ENCODE results near the gene PYROXD2. TPM values are rescaled to one million over a fixed set of nuclear protein-coding genes. Genes with fewer than 3 reads are reported as not detected.

Gene PYROXD2
- total and polyA plus RNA-seq, 2 of the 13 experiments (the other 11 are each of a cell fraction or from before 2014, with no cell fraction given): 2.0 to 6.2 TPM

GRCh38 chr10:98463976-98464754, 49.2 kb upstream of the PYROXD2 start:
- ChIA-PET POLR2A (no interaction called here), CTCF (ENCODE audit: low intra/inter-chr PET ratio, low total read pairs) (no interaction called here)
- intact Hi-C loops (cut with micrococcal nuclease; ENCODE audit: unreplicated experiment) (loop anchor here (10.0 kb wide), 1 partner anchor 401 kb away; no protein-coding TSS in a partner anchor), in situ Hi-C loops (cut with HindIII; ENCODE audit: extremely low pct_ligation_motif_present, low pct_unique_long_range_greater_than_20kb) (loop anchor here (25.0 kb wide), 1 partner anchor 573 kb away; no protein-coding TSS in a partner anchor)
- no peak for ATAC-seq
- Histone ChIP-seq H3K36me3 (replicated peaks in 1 of 2; ENCODE audit: control insufficient read depth in 1 of 2, insufficient read depth in 2 of 2, low read length in 2 of 2) (no peaks in the 10 kb centered on the region), H3K4me2 (ENCODE audit: low read depth, low read length) (no peak overlapping the region), H3K4me3 (replicated peaks in 1 of 3; ENCODE audit: insufficient read depth in 1 of 3, low read depth in 2 of 3, low read length in 3 of 3) (no peak overlapping the region), H3K9me3 (ENCODE audit: low read length) (no peaks in the 10 kb centered on the region), H4K20me1 (ENCODE audit: insufficient read depth, low read length) (no peaks in the 10 kb centered on the region), H3K4me1 (ENCODE audit: insufficient read depth, low read length) (peaks cover 14% of the 10 kb centered on the region; the same call in 1 of the 2 replicates), H3K9ac (ENCODE audit: insufficient read depth, low read depth, low read length) (no peak overlapping the region), H2AFZ (ENCODE audit: low read length) (no peak overlapping the region), H3K27me3 (ENCODE audit: control insufficient read depth in 1 of 2, insufficient read depth in 2 of 2, low read length in 2 of 2) (peaks cover 1 to 13% of the 10 kb centered on the region in 2 experiments; a peak in 4 of 5 replicates), H3K79me2 (ENCODE audit: insufficient read depth, low read length) (no peaks in the 10 kb centered on the region), H3K27ac (ENCODE audit: extremely low read length, insufficient read depth, low read length) (no peak overlapping the region)
- no peak for FAIRE-seq
- TF ChIP-seq HOXD1 (CRISPR knock-in tag; IDR thresholded peaks at IDR 0.05) (no peak), NFE2L2 (IDR thresholded peaks at IDR 0.05; ENCODE audit: low read length) (peak; percentile 54), MAFK (conservative IDR thresholded peaks at IDR 0.05 in 1 of 2, IDR thresholded peaks at IDR 0.05 in 1 of 2; ENCODE audit: low read length in 2 of 2) (peak; percentile 15 to 58; a peak in 3 of 4 replicates), MAFF (IDR thresholded peaks at IDR 0.05; ENCODE audit: low read depth, low read length) (peak; percentile 48)
- BruUV-seq (replicated peaks): no TSS peak
- DNase-seq (ENCODE audit: low spot score): no peak
- 22% methylated on average over 8 of the region's 8 CpGs for WGBS (ENCODE audit: low lambda C conversion rate)

GRCh38 chr10:98463016-98463415, 48.0 kb upstream of the PYROXD2 start:
- H3K27me3 ChIP-seq (ENCODE audit: control insufficient read depth in 1 of 2, insufficient read depth in 2 of 2, low read length in 2 of 2): peaks cover 1 to 2% of the 10 kb centered on the region in 2 experiments; a peak in 4 of 5 replicates

More at GRCh38 chr10:98463016-98463415, 48.0 kb upstream of the PYROXD2 start:
- in situ Hi-C loops (cut with HindIII; ENCODE audit: extremely low pct_ligation_motif_present, low pct_unique_long_range_greater_than_20kb): loop anchor here (25.0 kb wide), 1 partner anchor 574 kb away; no protein-coding TSS in a partner anchor
- ChIA-PET POLR2A (no interaction called here), CTCF (ENCODE audit: low intra/inter-chr PET ratio, low total read pairs) (no interaction called here)
- intact Hi-C loops (cut with micrococcal nuclease; ENCODE audit: unreplicated experiment): loop anchor here (10.0 kb wide), 1 partner anchor 402 kb away; no protein-coding TSS in a partner anchor
- FAIRE-seq: no peak
- H3K36me3 ChIP-seq (replicated peaks in 1 of 2; ENCODE audit: control insufficient read depth in 1 of 2, insufficient read depth in 2 of 2, low read length in 2 of 2): no peaks in the 10 kb centered on the region
- no peak for TF ChIP-seq ZNF670 (CRISPR knock-in tag; IDR thresholded peaks at IDR 0.05; ENCODE audit: borderline replicate concordance)
- no peak for TF ChIP-seq ZBTB38 (CRISPR knock-in tag; IDR thresholded peaks at IDR 0.05)
- TF ChIP-seq KDM3A (CRISPR knock-in tag; IDR thresholded peaks at IDR 0.05; ENCODE audit: low read depth): no peak
- no peak for TF ChIP-seq ZNF30 (CRISPR knock-in tag; IDR thresholded peaks at IDR 0.05)
- no peak for TF ChIP-seq DBP (CRISPR knock-in tag; IDR thresholded peaks at IDR 0.05; ENCODE audit: not compliant biosample characterization)
- TF ChIP-seq ZNF83 (CRISPR knock-in tag; IDR thresholded peaks at IDR 0.05; ENCODE audit: borderline replicate concordance): no peak
- TF ChIP-seq RBM22 (optimal IDR thresholded peaks at IDR 0.05; ENCODE audit: low read length): no peak
- TF ChIP-seq IRF9 (CRISPR knock-in tag; IDR thresholded peaks at IDR 0.05; ENCODE audit: borderline replicate concordance): no peak
- no peak for TF ChIP-seq WIZ (CRISPR knock-in tag; IDR thresholded peaks at IDR 0.05)
- TF ChIP-seq SAP130 (CRISPR knock-in tag; IDR thresholded peaks at IDR 0.05; ENCODE audit: low read depth): no peak
- TF ChIP-seq BATF2 (CRISPR knock-in tag; IDR thresholded peaks at IDR 0.05): no peak
- no peak overlapping the region for H3K4me3 ChIP-seq (replicated peaks in 1 of 3; ENCODE audit: insufficient read depth in 1 of 3, low read depth in 2 of 3, low read length in 3 of 3)
- ATAC-seq: no peak
- 70% methylated on average over 6 of the region's 6 CpGs for WGBS (ENCODE audit: low lambda C conversion rate)
- H3K4me1 ChIP-seq (ENCODE audit: insufficient read depth, low read length): peaks cover 14% of the 10 kb centered on the region; the same call in 1 of the 2 replicates
- H3K9me3 ChIP-seq (ENCODE audit: low read length): no peaks in the 10 kb centered on the region
- no peak overlapping the region for H2AFZ ChIP-seq (ENCODE audit: low read length)
- no peaks in the 10 kb centered on the region for H3K79me2 ChIP-seq (ENCODE audit: insufficient read depth, low read length)
- no TSS peak for BruUV-seq (replicated peaks)
- H3K27ac ChIP-seq (ENCODE audit: extremely low read length, insufficient read depth, low read length): no peak overlapping the region
- no peaks in the 10 kb centered on the region for H4K20me1 ChIP-seq (ENCODE audit: insufficient read depth, low read length)
- H3K9ac ChIP-seq (ENCODE audit: insufficient read depth, low read depth, low read length): no peak overlapping the region
- no peak overlapping the region for H3K4me2 ChIP-seq (ENCODE audit: low read depth, low read length)
- DNase-seq (ENCODE audit: low spot score): no peak
